Measurements from ENCODE around the gene NANP.

GRCh38 chr20:25579081-25579770, 44.6 kb downstream of the NANP start:
- no peak for TF ChIP-seq CTCF (optimal IDR thresholded peaks at IDR 0.05 in 1 of 3, IDR thresholded peaks at IDR 0.05 in 1 of 3, conservative IDR thresholded peaks at IDR 0.05 in 1 of 3; ENCODE audit: extremely low read depth in 1 of 3, insufficient read depth in 2 of 3, low read length in 3 of 3)
- no peak for TF ChIP-seq EZH2 (IDR thresholded peaks at IDR 0.05; ENCODE audit: low read length)
